Measurements from ENCODE around the gene CCDC8. TPM values are rescaled to one million over a fixed set of nuclear protein-coding genes. Genes with fewer than 3 reads are reported as not detected.

CCDC8 gene
- total and polyA plus RNA-seq, 2 donors (not counting 3 experiments of a cell fraction or from before 2014, with no cell fraction given) = 0.18 to 0.75 TPM

- peaks cover 2 to 9% of the 10 kb centered on the region in 2 experiments for H3K27me3 ChIP-seq (ENCODE audit: control insufficient read depth in 2 of 2, insufficient read depth in 2 of 2, low read length in 2 of 2)
- TF ChIP-seq POLR2A (IDR thresholded peaks at IDR 0.05; ENCODE audit: low read depth, low read length) (no peak), CTCF (IDR thresholded peaks at IDR 0.05; ENCODE audit: extremely low read depth in 1 of 2, insufficient read depth in 1 of 2, low read depth in 1 of 2, low read length in 2 of 2) (no peak), MYC (IDR thresholded peaks at IDR 0.05; ENCODE audit: low read depth, low read length) (no peak), POLR2AphosphoS5 (IDR thresholded peaks at IDR 0.05; ENCODE audit: insufficient read depth, low read depth, low read length) (no peak), EZH2 (IDR thresholded peaks at IDR 0.05; ENCODE audit: borderline replicate concordance, low read depth, low read length, severe bottlenecking) (no peak), GATA2 (IDR thresholded peaks at IDR 0.05; ENCODE audit: insufficient read depth, insufficient read length, low read depth, low read length) (no peak)
- H3K9me1 ChIP-seq (replicated peaks; ENCODE audit: control insufficient read depth, extremely low read depth, insufficient read depth, low read length) = no peaks in the 10 kb centered on the region
- no peak overlapping the region for H3K9ac ChIP-seq (replicated peaks; ENCODE audit: extremely low read depth, insufficient read depth, low read length)
- no TSS peak for BruUV-seq (replicated peaks)
- DNase-seq (ENCODE audit: low read depth, low spot score) = no peak
- H3K4me2 ChIP-seq (ENCODE audit: insufficient read depth, low read length) = no peak overlapping the region
- dilution Hi-C loops (cut with MboI; ENCODE audit: extremely low pct_ligation_motif_present, low sequenced_read_pairs) (no loop called here), intact Hi-C loops (cut with micrococcal nuclease) (no loop called here)
- CTCF ChIA-PET = interaction anchor here (1.2 kb wide), 1 partner anchor 15 kb away, joined by 3 read pairs; no protein-coding TSS in a partner anchor
- H4K20me1 ChIP-seq (replicated peaks; ENCODE audit: control insufficient read depth, extremely low read depth, insufficient read depth, low read length) = no peaks in the 10 kb centered on the region
- H3K79me2 ChIP-seq (ENCODE audit: control insufficient read depth, insufficient read depth, low read length) = no peaks in the 10 kb centered on the region
- POLR2A ChIA-PET = no interaction called here
- no peaks in the 10 kb centered on the region for H3K4me1 ChIP-seq (ENCODE audit: control insufficient read depth, extremely low read depth, insufficient read depth, low read length)
- no peaks in the 10 kb centered on the region for H3K36me3 ChIP-seq (ENCODE audit: control insufficient read depth in 2 of 2, extremely low read depth in 1 of 2, insufficient read depth in 2 of 2, low read length in 2 of 2)
- H3K27ac ChIP-seq (ENCODE audit: insufficient read depth, low read depth, low read length) = no peak overlapping the region
- no peak overlapping the region for H3K4me3 ChIP-seq (replicated peaks in 1 of 3; ENCODE audit: insufficient read depth in 1 of 3, low read depth in 1 of 3, low read length in 3 of 3)
- no peak for FAIRE-seq
- no peak overlapping the region for H2AFZ ChIP-seq (ENCODE audit: low read depth, low read length)
- no peaks in the 10 kb centered on the region for H3K9me3 ChIP-seq (replicated peaks; ENCODE audit: control insufficient read depth, insufficient read depth, low read length)
These were observed 38.0 kb upstream of the CCDC8 start for GRCh38 chr19:46451352-46451751.

GRCh38 chr19:46450737-46451136, 37.4 kb upstream of the CCDC8 start:
- Histone ChIP-seq H2AFZ (ENCODE audit: low read depth, low read length) (no peak overlapping the region), H3K4me1 (ENCODE audit: control insufficient read depth, extremely low read depth, insufficient read depth, low read length) (no peaks in the 10 kb centered on the region), H3K27me3 (ENCODE audit: control insufficient read depth in 2 of 2, insufficient read depth in 2 of 2, low read length in 2 of 2) (peaks cover 5 to 9% of the 10 kb centered on the region in 2 experiments), H3K9ac (replicated peaks; ENCODE audit: extremely low read depth, insufficient read depth, low read length) (no peak overlapping the region), H3K9me3 (replicated peaks; ENCODE audit: control insufficient read depth, insufficient read depth, low read length) (no peaks in the 10 kb centered on the region), H3K36me3 (ENCODE audit: control insufficient read depth in 2 of 2, extremely low read depth in 1 of 2, insufficient read depth in 2 of 2, low read length in 2 of 2) (no peaks in the 10 kb centered on the region), H3K9me1 (replicated peaks; ENCODE audit: control insufficient read depth, extremely low read depth, insufficient read depth, low read length) (no peaks in the 10 kb centered on the region), H4K20me1 (replicated peaks; ENCODE audit: control insufficient read depth, extremely low read depth, insufficient read depth, low read length) (no peaks in the 10 kb centered on the region), H3K4me3 (replicated peaks in 1 of 3; ENCODE audit: insufficient read depth in 1 of 3, low read depth in 1 of 3, low read length in 3 of 3) (no peak overlapping the region), H3K79me2 (ENCODE audit: control insufficient read depth, insufficient read depth, low read length) (no peaks in the 10 kb centered on the region), H3K27ac (ENCODE audit: insufficient read depth, low read depth, low read length) (no peak overlapping the region), H3K4me2 (ENCODE audit: insufficient read depth, low read length) (no peak overlapping the region)
- DNase-seq (ENCODE audit: low read depth, low spot score) = no peak
- dilution Hi-C loops (cut with MboI; ENCODE audit: extremely low pct_ligation_motif_present, low sequenced_read_pairs) = no loop called here
- CTCF ChIA-PET = interaction anchor here (1.2 kb wide), 1 partner anchor 14 kb away, joined by 3 read pairs; no protein-coding TSS in a partner anchor
- no peak for FAIRE-seq
- TF ChIP-seq FOS (IDR thresholded peaks at IDR 0.05; ENCODE audit: borderline replicate concordance, insufficient read depth, low read length) (no peak), GATA2 (IDR thresholded peaks at IDR 0.05; ENCODE audit: insufficient read depth, insufficient read length, low read depth, low read length) (no peak), CTCF (IDR thresholded peaks at IDR 0.05; ENCODE audit: extremely low read depth in 1 of 2, insufficient read depth in 1 of 2, low read depth in 1 of 2, low read length in 2 of 2) (no peak), POLR2A (IDR thresholded peaks at IDR 0.05; ENCODE audit: low read depth, low read length) (no peak)
- intact Hi-C loops (cut with micrococcal nuclease) = no loop called here
- BruUV-seq (replicated peaks) = no TSS peak
- POLR2A ChIA-PET = no interaction called here
